ENCODE data around the gene FASLG. TPM values are rescaled to one million over a fixed set of nuclear protein-coding genes. Genes with fewer than 3 reads are reported as not detected.

FASLG gene
- total and polyA plus RNA-seq, 2 experiments from 2014 or later, result not detected

DNA sequence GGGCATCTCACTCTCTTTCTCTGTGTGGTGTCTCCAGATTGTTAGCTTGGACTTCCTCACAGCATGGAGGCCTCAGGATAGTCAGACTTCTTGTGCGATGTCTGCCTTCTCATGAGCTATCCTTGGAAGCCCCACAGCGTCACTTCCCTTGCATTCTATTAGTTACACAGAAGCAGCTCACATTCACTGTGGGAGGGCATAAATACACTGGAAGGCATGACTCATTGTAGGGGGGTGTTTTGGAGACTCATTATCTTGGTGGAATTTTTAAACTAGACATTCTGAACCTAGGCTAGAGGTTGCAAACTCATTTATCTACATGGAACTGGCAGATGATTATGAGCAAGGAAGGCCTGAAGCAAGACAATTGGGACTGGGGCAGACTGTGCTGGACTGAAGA is 21.4 kb upstream of the FASLG start:
- Histone ChIP-seq H3K9me3 (ENCODE audit: low read depth) (no peaks in the 10 kb centered on the region), H3K4me1 (ENCODE audit: low read depth) (no peaks in the 10 kb centered on the region), H3K27me3 (no peaks in the 10 kb centered on the region), H3K4me3 (no peak overlapping the region), H3K27ac (no peak overlapping the region), H3K36me3 (no peaks in the 10 kb centered on the region)
- DNase-seq (ENCODE audit: low read depth in 1 of 2, low spot score in 1 of 2), result peak in 1 of 2 donors; percentile 88
- TF ChIP-seq, protein P1, sequence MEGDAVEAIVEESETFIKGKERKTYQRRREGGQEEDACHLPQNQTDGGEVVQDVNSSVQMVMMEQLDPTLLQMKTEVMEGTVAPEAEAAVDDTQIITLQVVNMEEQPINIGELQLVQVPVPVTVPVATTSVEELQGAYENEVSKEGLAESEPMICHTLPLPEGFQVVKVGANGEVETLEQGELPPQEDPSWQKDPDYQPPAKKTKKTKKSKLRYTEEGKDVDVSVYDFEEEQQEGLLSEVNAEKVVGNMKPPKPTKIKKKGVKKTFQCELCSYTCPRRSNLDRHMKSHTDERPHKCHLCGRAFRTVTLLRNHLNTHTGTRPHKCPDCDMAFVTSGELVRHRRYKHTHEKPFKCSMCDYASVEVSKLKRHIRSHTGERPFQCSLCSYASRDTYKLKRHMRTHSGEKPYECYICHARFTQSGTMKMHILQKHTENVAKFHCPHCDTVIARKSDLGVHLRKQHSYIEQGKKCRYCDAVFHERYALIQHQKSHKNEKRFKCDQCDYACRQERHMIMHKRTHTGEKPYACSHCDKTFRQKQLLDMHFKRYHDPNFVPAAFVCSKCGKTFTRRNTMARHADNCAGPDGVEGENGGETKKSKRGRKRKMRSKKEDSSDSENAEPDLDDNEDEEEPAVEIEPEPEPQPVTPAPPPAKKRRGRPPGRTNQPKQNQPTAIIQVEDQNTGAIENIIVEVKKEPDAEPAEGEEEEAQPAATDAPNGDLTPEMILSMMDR (IDR thresholded peaks at IDR 0.05; ENCODE audit: low read depth, low read length), result no peak

DNA sequence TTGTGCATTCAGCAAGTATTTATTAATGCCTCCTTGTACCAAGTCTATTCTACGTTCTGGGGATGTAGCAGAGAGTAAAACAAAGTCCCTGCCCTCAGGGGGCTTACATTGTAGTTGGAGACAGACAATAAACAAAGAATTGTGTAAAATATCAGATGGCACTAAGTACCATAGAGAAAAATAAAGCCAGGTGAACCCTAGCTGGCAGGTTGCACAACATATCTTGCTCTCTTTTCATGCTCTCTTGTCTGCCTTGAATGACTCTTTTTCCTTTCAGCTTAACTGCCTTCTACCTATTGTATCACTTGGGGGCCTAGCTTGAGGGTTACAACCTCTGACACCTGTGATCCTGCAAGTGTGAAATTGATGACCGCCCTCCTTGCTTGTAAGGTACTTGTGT is 20.7 kb upstream of the FASLG start:
- Histone ChIP-seq H3K4me1 (ENCODE audit: low read depth) (peaks cover under 1% of the 10 kb centered on the region), H3K9me3 (ENCODE audit: low read depth) (no peaks in the 10 kb centered on the region), H3K36me3 (no peaks in the 10 kb centered on the region), H3K27me3 (no peaks in the 10 kb centered on the region), H3K4me3 (no peak overlapping the region), H3K27ac (no peak overlapping the region)
- TF ChIP-seq, protein P1 (IDR thresholded peaks at IDR 0.05; ENCODE audit: low read depth, low read length), result no peak
- no peak for DNase-seq (ENCODE audit: low read depth in 1 of 2, low spot score in 1 of 2)

DNA sequence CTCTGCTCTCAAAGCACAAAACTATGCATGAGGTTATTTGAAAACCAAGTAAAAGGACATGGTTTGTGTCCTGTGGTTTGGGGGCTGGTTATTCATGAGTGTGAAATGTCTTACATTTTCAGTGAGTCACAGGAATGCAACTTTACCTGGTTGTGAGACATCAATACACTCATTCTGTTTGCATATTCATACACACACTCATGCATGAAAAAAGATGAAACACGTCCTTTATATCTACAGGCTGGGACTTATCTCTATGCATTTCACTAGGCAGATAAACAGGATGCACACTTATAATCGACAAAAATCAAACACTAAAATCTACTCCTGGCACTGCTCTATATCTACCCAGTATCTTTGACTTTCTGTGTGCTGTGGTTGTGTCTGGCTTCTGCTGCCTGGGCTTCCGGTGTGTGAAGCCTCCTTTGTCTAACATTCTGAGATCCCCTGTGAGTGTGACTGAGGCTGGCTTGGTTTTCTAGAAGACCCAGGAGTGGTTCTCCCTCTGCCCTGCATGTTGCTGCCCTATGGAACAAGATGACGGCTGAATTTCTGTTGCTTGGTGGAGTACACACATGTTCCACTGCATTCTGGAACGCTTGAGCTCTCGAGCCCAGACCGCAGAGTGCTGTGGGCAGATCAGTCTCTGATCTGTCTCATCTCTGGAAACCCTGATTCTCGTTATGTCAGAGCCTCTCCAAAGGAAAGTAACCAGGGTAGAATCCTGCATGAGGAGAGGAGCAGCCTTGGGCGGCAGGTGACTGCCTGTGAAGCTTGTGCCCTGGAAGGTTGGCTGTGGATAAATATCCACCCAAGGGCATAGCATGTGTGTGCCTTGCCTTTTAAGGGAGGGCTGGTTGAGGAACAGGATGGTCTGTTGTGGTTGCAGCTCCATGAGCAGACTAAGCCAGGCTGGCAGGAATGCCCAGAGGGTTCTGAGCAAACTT is 19.7 kb upstream of the FASLG start:
- H3K9me3 ChIP-seq (ENCODE audit: low read depth), result no peaks in the 10 kb centered on the region
- no peak overlapping the region for H3K4me3 ChIP-seq
- no peak overlapping the region for H3K27ac ChIP-seq
- H3K27me3 ChIP-seq, result no peaks in the 10 kb centered on the region
- peaks cover 7% of the 10 kb centered on the region for H3K4me1 ChIP-seq (ENCODE audit: low read depth)
- TF ChIP-seq, protein P1 (IDR thresholded peaks at IDR 0.05; ENCODE audit: low read depth, low read length), result no peak
- peak in 1 of 2 donors; percentile 70 for DNase-seq (ENCODE audit: low read depth in 1 of 2, low spot score in 1 of 2)
- H3K36me3 ChIP-seq, result no peaks in the 10 kb centered on the region

DNA sequence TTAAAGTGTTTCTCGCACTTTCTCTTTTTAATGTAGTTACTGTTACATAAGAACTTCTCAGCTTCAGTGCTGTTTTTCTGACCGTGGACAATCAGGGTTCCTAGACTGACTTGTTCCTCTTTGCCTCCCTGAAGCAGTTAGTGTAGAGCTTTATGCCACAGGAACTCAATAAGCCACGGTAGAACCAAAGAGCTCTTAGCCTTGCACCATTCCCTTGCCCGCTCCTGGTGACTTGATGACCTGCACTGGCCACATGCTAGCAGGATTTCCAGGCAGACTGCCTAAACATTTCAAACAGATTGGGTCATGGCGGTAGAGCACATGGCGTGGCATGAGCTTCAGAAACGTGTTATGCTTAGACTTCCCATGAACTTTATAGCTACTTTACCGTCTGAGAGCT is 18.8 kb upstream of the FASLG start:
- Histone ChIP-seq H3K4me3 (no peak overlapping the region), H3K27me3 (no peaks in the 10 kb centered on the region), H3K9me3 (ENCODE audit: low read depth) (no peaks in the 10 kb centered on the region), H3K4me1 (ENCODE audit: low read depth) (peaks cover 7% of the 10 kb centered on the region), H3K27ac (no peak overlapping the region), H3K36me3 (no peaks in the 10 kb centered on the region)
- no peak for DNase-seq (ENCODE audit: low read depth in 1 of 2, low spot score in 1 of 2)
- TF ChIP-seq, protein P1 (IDR thresholded peaks at IDR 0.05; ENCODE audit: low read depth, low read length), result no peak

DNA sequence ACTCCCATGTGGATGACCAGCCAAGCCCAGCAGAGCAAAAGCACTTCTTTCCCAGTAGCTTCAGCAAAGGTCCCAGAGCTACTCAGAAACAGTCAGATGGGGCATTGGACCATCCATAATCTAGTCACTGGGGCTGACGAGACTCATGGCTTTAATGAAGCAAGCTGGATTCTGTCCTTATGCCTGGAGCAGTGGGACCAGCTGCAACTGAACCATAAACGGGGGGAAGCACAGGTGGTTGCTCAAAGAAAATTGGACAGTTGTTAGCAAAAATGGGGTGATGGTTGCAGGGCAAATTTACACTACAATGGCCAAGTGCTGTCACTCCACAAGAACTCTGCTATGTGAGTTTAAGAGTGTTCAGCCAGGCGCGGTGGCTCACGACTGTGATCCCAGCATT is 17.4 kb upstream of the FASLG start:
- TF ChIP-seq, protein P1 (IDR thresholded peaks at IDR 0.05; ENCODE audit: low read depth, low read length), result no peak

More for the DNA sequence above, 17.4 kb upstream of the FASLG start:
- H3K27ac ChIP-seq, result no peak overlapping the region
- no peak overlapping the region for H3K4me3 ChIP-seq
- H3K9me3 ChIP-seq (ENCODE audit: low read depth), result no peaks in the 10 kb centered on the region
- H3K27me3 ChIP-seq, result no peaks in the 10 kb centered on the region
- DNase-seq (ENCODE audit: low read depth in 1 of 2, low spot score in 1 of 2), result no peak
- H3K4me1 ChIP-seq (ENCODE audit: low read depth), result peaks cover 7% of the 10 kb centered on the region
- H3K36me3 ChIP-seq, result no peaks in the 10 kb centered on the region
